Neural progenitor cell (in vitro differentiated cells): ENCODE data around the gene NXN. TPM values are rescaled to one million over a fixed set of nuclear protein-coding genes. Genes with fewer than 3 reads are reported as not detected.

Experiments
- DNase-seq: peaks from one replicate; pipeline ENCODE4 v3.0.0-alpha.2; 2016; ENCODE audit warnings: low spot score
- H2AFZ ChIP-seq: fragments of 200-600 bp; sonication (generic); replicated peaks from 2 replicates; pipeline ENCODE4 v1.6.1; 2016; ENCODE audit warnings: antibody characterized with exemption
- H3F3A ChIP-seq: fragments of 200-600 bp; sonication (generic); 2 replicates; pipeline ENCODE4 v1.6.1; 2016; ENCODE audit warnings: antibody characterized with exemption, low read depth
- H3K27ac ChIP-seq: fragments of 200-600 bp; sonication (generic); 2 replicates; pipeline ENCODE4 v1.5.1; 2016; ENCODE audit warnings: mild to moderate bottlenecking
- H3K27me3 ChIP-seq: fragments of 200-600 bp; sonication (generic); 2 replicates; pipeline ENCODE4 v1.6.1; 2016; ENCODE audit warnings: mild to moderate bottlenecking, moderate library complexity
- H3K36me3 ChIP-seq: fragments of 200-600 bp; sonication (generic); 2 replicates; pipeline ENCODE4 v1.5.1; 2016
- H3K4me1 ChIP-seq: fragments of 200-600 bp; sonication (generic); 2 replicates; pipeline ENCODE4 v1.6.1; 2016; ENCODE audit warnings: mixed run types
- H3K4me2 ChIP-seq: fragments of 200-600 bp; sonication (generic); 2 replicates; pipeline ENCODE4 v1.6.1; 2016
- H3K4me3 ChIP-seq: fragments of 200-600 bp; sonication (generic); 2 replicates; pipeline ENCODE4 v1.5.1; 2016
- H3K79me2 ChIP-seq: fragments of 200-600 bp; sonication (generic); 2 replicates; pipeline ENCODE4 v1.6.1; 2016; ENCODE audit warnings: low read depth
- H3K9ac ChIP-seq: fragments of 200-600 bp; sonication (generic); 2 replicates; pipeline ENCODE4 v1.6.1; 2016
- H3K9me3 ChIP-seq: fragments of 200-600 bp; sonication (generic); 2 replicates; pipeline ENCODE4 v1.5.1; 2016; ENCODE audit warnings: low read depth
- H4K20me1 ChIP-seq: fragments of 200-600 bp; sonication (generic); 2 replicates; pipeline ENCODE4 v1.6.1; 2016; ENCODE audit warnings: low read depth
- H3K27ac Mint-ChIP-seq: 3 replicates; pipeline ENCODE4 v1.8.0; 2021; ENCODE audit warnings: mixed read lengths
- H3K27me3 Mint-ChIP-seq: 2 replicates; pipeline ENCODE4 v1.8.0; 2022; ENCODE audit warnings: low read depth, mild to moderate bottlenecking, inconsistent platforms, moderate library complexity, mixed read lengths; ENCODE audit not compliant: insufficient read depth
- H3K36me3 Mint-ChIP-seq: 3 replicates; pipeline ENCODE4 v1.8.0; 2021; ENCODE audit warnings: mixed read lengths
- H3K4me1 Mint-ChIP-seq: 3 replicates; pipeline ENCODE4 v1.8.0; 2021; ENCODE audit warnings: mixed read lengths
- H3K4me3 Mint-ChIP-seq: 3 replicates; pipeline ENCODE4 v1.8.0; 2021; ENCODE audit warnings: mild to moderate bottlenecking, moderate library complexity, mixed read lengths
- H3K9me3 Mint-ChIP-seq: 3 replicates; pipeline ENCODE4 v1.8.0; 2020; ENCODE audit warnings: mixed read lengths
- EZH2 ChIP-seq: fragments of 200-600 bp; sonication (generic); IDR thresholded peaks from 2 replicates; pipeline ENCODE4 v1.6.1; 2017; ENCODE audit warnings: antibody characterized with exemption, mild to moderate bottlenecking, moderate library complexity
- EZH2phosphoT487 ChIP-seq: fragments of 200-600 bp; sonication (generic); IDR thresholded peaks from 2 replicates; pipeline ENCODE4 v1.6.1; 2017; ENCODE audit warnings: antibody characterized with exemption
- total RNA-seq: library from RNA; depleted of rRNA; stranded (reverse); fragments of >200 nt; gene quantifications from 2 replicates; pipeline ENCODE4 v1.2.3, GENCODE V29; 2015; ENCODE audit warnings: low replicate concordance
- TF ChIP-seq, protein P1 (sequence below): fragments of 200-600 bp; sonication (generic); IDR thresholded peaks from 2 replicates; pipeline ENCODE4 v1.5.1; 2017; ENCODE audit warnings: antibody characterized with exemption, mild to moderate bottlenecking

Gene NXN
- total RNA-seq, 1 donor from 2014 or later, result 35.9 TPM

- Mint-ChIP-seq H3K4me1 (peaks cover 18% of the 10 kb centered on the region), H3K4me3 (no peak overlapping the region), H3K36me3 (peaks cover 60% of the 10 kb centered on the region), H3K27me3 (peaks cover 17% of the 10 kb centered on the region), H3K27ac (no peak overlapping the region), H3K9me3 (peaks cover 50% of the 10 kb centered on the region)
- Histone ChIP-seq H3K27ac (peak overlapping the region; percentile 96), H3K9me3 (no peaks in the 10 kb centered on the region), H3K4me2 (peak overlapping the region; percentile 52), H3K79me2 (peaks cover 71% of the 10 kb centered on the region), H2AFZ (no peak overlapping the region), H3K4me1 (peaks cover 26% of the 10 kb centered on the region), H3F3A (peaks cover 25% of the 10 kb centered on the region), H3K4me3 (no peak overlapping the region), H3K36me3 (no peaks in the 10 kb centered on the region), H4K20me1 (no peaks in the 10 kb centered on the region), H3K9ac (no peak overlapping the region), H3K27me3 (no peaks in the 10 kb centered on the region)
- no peak for DNase-seq
- TF ChIP-seq EZH2, result no peak
- TF ChIP-seq, protein P1, sequence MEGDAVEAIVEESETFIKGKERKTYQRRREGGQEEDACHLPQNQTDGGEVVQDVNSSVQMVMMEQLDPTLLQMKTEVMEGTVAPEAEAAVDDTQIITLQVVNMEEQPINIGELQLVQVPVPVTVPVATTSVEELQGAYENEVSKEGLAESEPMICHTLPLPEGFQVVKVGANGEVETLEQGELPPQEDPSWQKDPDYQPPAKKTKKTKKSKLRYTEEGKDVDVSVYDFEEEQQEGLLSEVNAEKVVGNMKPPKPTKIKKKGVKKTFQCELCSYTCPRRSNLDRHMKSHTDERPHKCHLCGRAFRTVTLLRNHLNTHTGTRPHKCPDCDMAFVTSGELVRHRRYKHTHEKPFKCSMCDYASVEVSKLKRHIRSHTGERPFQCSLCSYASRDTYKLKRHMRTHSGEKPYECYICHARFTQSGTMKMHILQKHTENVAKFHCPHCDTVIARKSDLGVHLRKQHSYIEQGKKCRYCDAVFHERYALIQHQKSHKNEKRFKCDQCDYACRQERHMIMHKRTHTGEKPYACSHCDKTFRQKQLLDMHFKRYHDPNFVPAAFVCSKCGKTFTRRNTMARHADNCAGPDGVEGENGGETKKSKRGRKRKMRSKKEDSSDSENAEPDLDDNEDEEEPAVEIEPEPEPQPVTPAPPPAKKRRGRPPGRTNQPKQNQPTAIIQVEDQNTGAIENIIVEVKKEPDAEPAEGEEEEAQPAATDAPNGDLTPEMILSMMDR, result peak; percentile 10
Observed at GRCh38 chr17:916315-916714, 63.3 kb downstream of the NXN start.

GRCh38 chr17:915538-916201 is 63.9 kb downstream of the NXN start:
- peak overlapping the region; percentile 52 for H3K4me2 ChIP-seq
- Mint-ChIP-seq H3K4me3 (no peak overlapping the region), H3K36me3 (peaks cover 56% of the 10 kb centered on the region), H3K27ac (peak overlapping the region; percentile 95), H3K27me3 (peaks cover 15% of the 10 kb centered on the region), H3K9me3 (peaks cover 44% of the 10 kb centered on the region), H3K4me1 (peaks cover 19% of the 10 kb centered on the region)
- DNase-seq, result peak; percentile 49
- peaks cover 72% of the 10 kb centered on the region for H3K79me2 ChIP-seq
- no peaks in the 10 kb centered on the region for H3K27me3 ChIP-seq
- H3F3A ChIP-seq, result peaks cover 25% of the 10 kb centered on the region
- H3K27ac ChIP-seq, result peak overlapping the region; percentile 96
- TF ChIP-seq EZH2 (no peak), EZH2phosphoT487 (no peak)
- TF ChIP-seq, protein P1, result no peak
- H3K9me3 ChIP-seq, result no peaks in the 10 kb centered on the region
- H4K20me1 ChIP-seq, result peaks cover 4% of the 10 kb centered on the region
- no peaks in the 10 kb centered on the region for H3K36me3 ChIP-seq
- no peak overlapping the region for H2AFZ ChIP-seq
- H3K4me1 ChIP-seq, result peaks cover 29% of the 10 kb centered on the region
- no peak overlapping the region for H3K9ac ChIP-seq
- H3K4me3 ChIP-seq, result no peak overlapping the region

- Mint-ChIP-seq H3K4me1 (peaks cover 25% of the 10 kb centered on the region), H3K9me3 (peaks cover 34% of the 10 kb centered on the region), H3K27me3 (peaks cover 10% of the 10 kb centered on the region), H3K27ac (peak overlapping the region; percentile 83), H3K36me3 (peaks cover 54% of the 10 kb centered on the region), H3K4me3 (no peak overlapping the region)
- H4K20me1 ChIP-seq, result peaks cover 8% of the 10 kb centered on the region
- no peak overlapping the region for H3K27ac ChIP-seq
- no peak overlapping the region for H3K4me3 ChIP-seq
- H3K9me3 ChIP-seq, result no peaks in the 10 kb centered on the region
- H3K4me1 ChIP-seq, result peaks cover 30% of the 10 kb centered on the region
- H2AFZ ChIP-seq, result no peak overlapping the region
- H3F3A ChIP-seq, result peaks cover 25% of the 10 kb centered on the region
- H3K4me2 ChIP-seq, result no peak overlapping the region
- H3K9ac ChIP-seq, result no peak overlapping the region
- no peaks in the 10 kb centered on the region for H3K27me3 ChIP-seq
- no peak for DNase-seq
- TF ChIP-seq, protein P1, result no peak
- TF ChIP-seq EZH2phosphoT487 (no peak), EZH2 (no peak)
- peaks cover 78% of the 10 kb centered on the region for H3K79me2 ChIP-seq
- no peaks in the 10 kb centered on the region for H3K36me3 ChIP-seq
Observed at GRCh38 chr17:914561-914960, 65.0 kb downstream of the NXN start.
